ENCODE data around the gene LDB2. TPM values are rescaled to one million over a fixed set of nuclear protein-coding genes. Genes with fewer than 3 reads are reported as not detected.

Gene LDB2
- total RNA-seq, 4 donors from 2014 or later = 3.9 to 43.7 (median 7.8) TPM

- DNase-seq = no peak
- no peaks in the 10 kb centered on the region for H3K27me3 ChIP-seq
- H3K27ac ChIP-seq = no peak overlapping the region
- no peaks in the 10 kb centered on the region for H3K4me1 ChIP-seq
- no peaks in the 10 kb centered on the region for H3K9me3 ChIP-seq
- H3K4me3 ChIP-seq = no peak overlapping the region
- TF ChIP-seq CTCF (IDR thresholded peaks at IDR 0.05) = no peak
- no peak for TF ChIP-seq POLR2A (IDR thresholded peaks at IDR 0.05)
- H3K36me3 ChIP-seq = no peaks in the 10 kb centered on the region
These were observed 14.6 kb downstream of the LDB2 start for GRCh38 chr4:16883806-16884205.

GRCh38 chr4:16881151-16881884, 17.1 kb downstream of the LDB2 start:
- Histone ChIP-seq H3K27ac (no peak overlapping the region), H3K36me3 (no peaks in the 10 kb centered on the region), H3K27me3 (no peaks in the 10 kb centered on the region)

GRCh38 chr4:16875487-16875886, 23.0 kb downstream of the LDB2 start:
- Histone ChIP-seq H3K9me3 (no peaks in the 10 kb centered on the region), H3K27me3 (no peaks in the 10 kb centered on the region), H3K4me1 (no peaks in the 10 kb centered on the region), H3K36me3 (no peaks in the 10 kb centered on the region), H3K4me3 (no peak overlapping the region), H3K27ac (no peak overlapping the region)
- TF ChIP-seq CTCF (IDR thresholded peaks at IDR 0.05) = no peak
- no peak for TF ChIP-seq POLR2A (IDR thresholded peaks at IDR 0.05)
- DNase-seq = no peak

More at GRCh38 chr4:16881151-16881884, 17.1 kb downstream of the LDB2 start:
- DNase-seq = no peak
- H3K4me1 ChIP-seq = no peaks in the 10 kb centered on the region
- H3K9me3 ChIP-seq = no peaks in the 10 kb centered on the region
- TF ChIP-seq POLR2A (IDR thresholded peaks at IDR 0.05) (no peak), CTCF (IDR thresholded peaks at IDR 0.05) (no peak)
- no peak overlapping the region for H3K4me3 ChIP-seq

DNA sequence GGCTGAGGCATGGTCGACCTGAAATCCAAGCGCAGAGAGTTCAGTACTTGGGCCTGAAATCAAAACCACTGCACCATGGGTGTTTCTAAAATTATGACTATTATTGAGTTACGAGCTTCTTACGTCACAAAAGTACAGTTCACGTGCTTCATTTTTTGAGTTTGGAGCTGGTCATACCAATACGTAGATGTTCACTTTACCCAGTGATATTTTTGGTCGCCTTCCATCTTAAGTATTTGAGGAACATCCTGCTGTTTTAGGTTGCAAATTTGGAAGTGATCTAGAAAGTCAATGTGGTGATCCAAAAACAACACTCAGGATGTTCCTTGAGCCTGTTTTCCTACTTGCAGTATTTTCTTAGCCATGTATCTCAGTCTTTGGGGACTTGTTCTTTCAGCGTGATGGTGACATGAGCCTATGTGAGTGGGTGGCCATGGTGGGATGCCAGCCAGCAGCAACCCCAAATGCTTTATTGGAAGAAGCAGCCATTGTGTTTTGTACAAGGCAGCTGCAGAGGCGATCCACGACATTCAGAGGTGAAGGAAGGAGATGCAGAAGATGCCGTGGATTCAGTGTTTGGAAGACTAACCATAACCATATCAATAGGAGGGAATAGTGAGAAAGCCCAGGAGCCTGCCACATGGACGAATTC, 28.7 kb downstream of the LDB2 start:
- no peak for TF ChIP-seq POLR2A (IDR thresholded peaks at IDR 0.05)
- no peak for TF ChIP-seq CTCF (IDR thresholded peaks at IDR 0.05)
- Histone ChIP-seq H3K27me3 (no peaks in the 10 kb centered on the region), H3K4me1 (no peaks in the 10 kb centered on the region)

GRCh38 chr4:16868674-16869073, 29.8 kb downstream of the LDB2 start:
- TF ChIP-seq CTCF (IDR thresholded peaks at IDR 0.05) (no peak), POLR2A (IDR thresholded peaks at IDR 0.05) (no peak)
- Histone ChIP-seq H3K27me3 (no peaks in the 10 kb centered on the region), H3K27ac (no peak overlapping the region), H3K4me3 (no peak overlapping the region), H3K9me3 (no peaks in the 10 kb centered on the region), H3K36me3 (no peaks in the 10 kb centered on the region), H3K4me1 (no peaks in the 10 kb centered on the region)
- no peak for DNase-seq

More for the DNA sequence above, 28.7 kb downstream of the LDB2 start:
- Histone ChIP-seq H3K36me3 (no peaks in the 10 kb centered on the region), H3K4me3 (no peak overlapping the region), H3K27ac (no peak overlapping the region), H3K9me3 (no peaks in the 10 kb centered on the region)
- DNase-seq = no peak
